HG02970 (cell line): Measurements from ENCODE around the gene GRHL3.

ENCODE experiments used
- ATAC-seq: cut with Tn5 transposase; IDR thresholded peaks from one replicate; pipeline ENCODE4 v1.9.1; 2021; ENCODE audit warnings: mild to moderate bottlenecking, moderate library complexity, moderate number of reproducible peaks; ENCODE audit not compliant: unreplicated experiment, low FRiP score

GRHL3 gene

GRCh38 chr1:24317081-24317480 is 2.1 kb upstream of the GRHL3 start:
- no peak for ATAC-seq

- no peak for ATAC-seq
Measured at GRCh38 chr1:24317956-24318614, 1.1 kb upstream of the GRHL3 start.

GRCh38 chr1:24318615-24319311 is 394 bp upstream of the GRHL3 start:
- ATAC-seq: no peak

GRCh38 chr1:24319962-24320361 is 805 bp downstream of the GRHL3 start:
- no peak for ATAC-seq

GRCh38 chr1:24321126-24321525 is 2.0 kb downstream of the GRHL3 start:
- no peak for ATAC-seq

GRCh38 chr1:24321697-24322469 is 2.7 kb downstream of the GRHL3 start:
- ATAC-seq: no peak

- no peak for ATAC-seq
Measured at GRCh38 chr1:24322470-24323177, 3.5 kb downstream of the GRHL3 start.

GRCh38 chr1:24323281-24323680 is 4.1 kb downstream of the GRHL3 start:
- no peak for ATAC-seq

- ATAC-seq: no peak
Measured at GRCh38 chr1:24324903-24325302, 5.7 kb downstream of the GRHL3 start.

- ATAC-seq: no peak
Measured at GRCh38 chr1:24325587-24326449, 6.7 kb downstream of the GRHL3 start.

GRCh38 chr1:24327486-24327885 is 8.3 kb downstream of the GRHL3 start:
- ATAC-seq: no peak

GRCh38 chr1:24327891-24328290 is 8.7 kb downstream of the GRHL3 start:
- no peak for ATAC-seq

- ATAC-seq: no peak
Measured at GRCh38 chr1:24329331-24329730, 10.2 kb downstream of the GRHL3 start.

GRCh38 chr1:24329797-24330543 is 10.8 kb downstream of the GRHL3 start:
- ATAC-seq: no peak

GRCh38 chr1:24331961-24332673 is 13.0 kb downstream of the GRHL3 start:
- no peak for ATAC-seq

GRCh38 chr1:24336075-24336474 is 16.9 kb downstream of the GRHL3 start:
- no peak for ATAC-seq

- no peak for ATAC-seq
Measured at GRCh38 chr1:24337455-24337854, 18.3 kb downstream of the GRHL3 start.

GRCh38 chr1:24338447-24338846 is 19.3 kb downstream of the GRHL3 start:
- no peak for ATAC-seq

GRCh38 chr1:24339996-24340395 is 20.8 kb downstream of the GRHL3 start:
- no peak for ATAC-seq
